Dermis blood vessel endothelial cell (primary cell): ENCODE measurements around the gene CD99. TPM values are rescaled to one million over a fixed set of nuclear protein-coding genes. Genes with fewer than 3 reads are reported as not detected.
A peak's percentile ranks its signal among the peaks of the same experiment; 100 is the strongest.
"Not testable (repeated sequence)": the region's sequence is repeated elsewhere in the genome, so short reads cannot be mapped to it uniquely, and the experiment has no call there.

ENCODE experiments used
- DNase-seq: peaks from one replicate; pipeline ENCODE4 v3.0.0; 2010
- total RNA-seq: library from RNA; depleted of rRNA; stranded (reverse); fragments of >200 nt; gene quantifications from 2 replicates; pipeline ENCODE4 v1.2.3, GENCODE V29; 2014

The CD99 gene
- total RNA-seq, 1 donor from 2014 or later, result 194 TPM

- DNase-seq, result no peak
Observed at GRCh38 chrX:2700405-2701320, 9.6 kb downstream of the CD99 start.

- no peak for DNase-seq
Observed at GRCh38 chrX:2701600-2701999, 10.5 kb downstream of the CD99 start.

DNA sequence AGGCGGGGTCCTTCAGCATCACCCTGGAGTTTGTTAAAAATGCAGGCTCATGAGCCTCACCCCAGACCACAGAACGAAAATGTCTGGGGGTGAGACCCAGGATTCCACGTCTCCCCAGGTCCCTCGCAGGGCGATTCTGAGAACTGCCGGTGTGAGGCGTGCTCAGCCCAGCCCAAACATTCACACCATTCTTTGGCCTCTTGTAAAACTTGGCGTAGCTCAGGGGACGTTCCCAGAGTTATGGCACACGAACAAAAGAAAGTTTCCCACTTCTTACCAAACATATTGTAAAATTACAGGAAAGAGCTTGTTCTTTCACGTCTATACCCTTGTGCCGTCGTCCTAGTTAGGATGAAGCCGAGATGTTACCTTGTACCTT lies 12.9 kb downstream of the CD99 start:
- peak; percentile 88 for DNase-seq

DNA sequence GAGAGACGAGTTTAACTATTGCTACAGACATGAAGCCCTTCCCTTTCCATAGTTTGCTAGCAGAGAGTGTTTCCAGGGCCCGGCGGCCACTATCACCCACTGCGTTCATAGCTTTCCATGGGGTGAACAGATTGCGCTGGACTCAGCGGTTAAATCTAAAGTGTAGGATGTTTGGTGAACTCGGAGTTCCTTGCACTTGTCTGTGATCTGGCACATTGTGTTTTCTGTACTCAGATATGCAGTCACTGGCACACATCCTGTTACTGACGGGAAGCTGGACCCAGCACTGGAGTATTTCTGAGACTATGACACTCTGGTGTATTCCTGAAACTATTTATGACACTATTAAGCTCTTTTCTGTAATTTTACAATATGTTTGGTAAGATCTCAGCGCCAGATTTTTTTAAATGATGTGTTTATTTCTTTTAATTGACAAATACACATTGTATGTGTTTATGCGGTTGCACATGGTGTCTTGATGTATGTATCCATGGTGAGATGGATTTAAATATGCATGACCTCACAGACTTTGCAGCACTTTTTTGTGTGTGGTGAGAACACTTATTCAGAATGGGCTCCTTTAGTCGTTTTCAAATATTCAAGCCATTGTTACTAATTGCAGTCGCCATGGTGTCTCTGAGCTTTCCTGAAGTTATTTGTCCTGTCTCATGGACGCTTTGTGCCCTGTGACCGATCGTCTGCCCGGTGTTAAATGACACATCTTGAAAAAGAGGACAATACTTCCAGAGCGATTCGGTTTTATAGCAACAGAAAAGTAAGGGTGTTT lies 14.1 kb downstream of the CD99 start:
- peak; percentile 78 for DNase-seq

DNA sequence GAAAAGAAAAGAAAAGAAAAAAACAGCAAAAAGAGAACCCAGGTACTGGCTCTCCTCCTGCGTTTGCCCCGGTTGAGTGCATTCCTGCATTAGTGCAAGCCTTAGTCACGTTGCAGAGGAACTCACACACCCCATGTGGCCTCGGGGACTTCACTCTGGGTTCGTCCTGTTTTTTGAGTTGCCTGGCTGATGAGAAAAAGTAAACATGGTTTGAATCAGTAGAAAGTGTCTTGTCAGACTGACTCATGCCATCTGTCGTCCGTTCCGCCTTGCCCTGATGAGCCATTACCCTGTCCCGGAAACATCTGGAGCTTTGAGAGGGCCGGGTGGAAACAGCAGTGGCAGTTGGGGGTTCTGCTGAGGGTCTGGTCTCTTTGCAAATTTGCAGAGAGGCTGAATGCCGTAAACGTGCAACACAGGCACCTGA lies 16.3 kb downstream of the CD99 start:
- peak; percentile 95 for DNase-seq

GRCh38 chrX:2708021-2708420 lies 16.9 kb downstream of the CD99 start:
- peak; percentile 34 for DNase-seq

DNA sequence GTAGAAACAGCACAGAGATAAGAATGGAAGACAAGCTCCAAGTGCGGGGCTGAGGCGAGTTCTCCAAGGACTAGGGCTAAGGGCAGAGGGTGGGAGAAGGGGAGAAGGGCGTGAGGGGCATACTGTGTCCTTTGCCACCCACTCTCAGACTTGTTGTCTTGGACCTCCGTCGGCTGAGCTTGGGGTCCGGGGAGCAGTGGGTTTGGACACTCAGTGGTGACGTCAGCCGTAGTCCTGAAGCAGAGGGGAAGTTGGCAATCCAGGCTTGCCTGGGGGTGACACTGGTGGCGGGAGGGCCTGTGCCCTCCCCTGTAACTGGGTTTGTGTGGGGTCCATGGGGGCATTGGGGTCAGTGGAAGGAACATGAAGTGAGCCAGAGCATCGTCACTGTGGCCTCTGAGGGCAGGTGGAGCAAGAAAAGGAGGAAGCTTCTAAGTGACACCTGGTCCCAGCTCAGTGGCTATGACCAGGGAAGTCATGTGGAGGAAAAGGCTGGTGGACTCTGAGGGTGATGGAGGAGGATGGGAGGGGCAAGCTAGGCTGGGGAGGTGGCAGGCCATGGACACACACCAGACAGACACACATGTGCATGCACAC lies 17.6 kb downstream of the CD99 start:
- DNase-seq, result no peak

- DNase-seq, result no peak
Observed at GRCh38 chrX:2709556-2709955, 18.5 kb downstream of the CD99 start.

- DNase-seq, result peak; percentile 93
Observed at GRCh38 chrX:2710041-2710840, 19.1 kb downstream of the CD99 start.

DNA sequence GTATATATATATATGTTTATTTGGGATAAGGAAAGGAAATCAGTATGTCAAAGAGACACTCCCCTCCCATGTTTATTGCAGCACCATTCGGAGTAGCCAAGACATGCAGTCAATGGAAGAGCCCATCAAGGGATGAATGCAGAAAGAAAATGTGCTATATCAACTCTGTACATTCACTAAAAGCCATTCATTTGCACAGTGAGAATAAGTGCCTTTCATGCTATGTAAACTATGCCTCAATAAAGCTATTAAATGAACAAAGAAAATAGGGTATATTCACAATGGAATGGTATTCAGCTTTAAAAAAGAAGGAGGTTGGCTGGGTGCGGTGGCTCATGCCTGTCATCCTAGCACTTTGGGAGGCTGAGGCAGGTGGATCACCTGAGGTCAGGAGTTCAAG lies 20.3 kb downstream of the CD99 start:
- no peak for DNase-seq

DNA sequence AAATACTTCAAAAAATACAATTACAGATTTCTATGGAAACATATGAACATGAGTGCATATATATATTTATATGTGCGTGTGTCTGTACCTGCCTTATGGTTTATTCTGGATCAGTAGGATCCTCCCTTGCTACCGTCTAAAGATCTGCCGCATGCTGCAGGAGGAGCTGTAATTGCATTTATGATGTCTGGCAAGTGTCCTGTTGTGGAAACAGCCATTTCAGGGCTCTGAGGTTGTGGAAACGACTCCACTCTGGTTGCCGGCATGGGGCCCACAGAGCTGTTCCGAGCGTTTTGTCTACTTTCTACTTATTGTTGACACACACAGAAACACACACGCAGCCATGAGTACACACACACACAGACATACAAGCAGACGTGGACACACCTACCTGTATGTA lies 21.3 kb downstream of the CD99 start:
- no peak for DNase-seq

GRCh38 chrX:2712890-2713840 lies 22.1 kb downstream of the CD99 start:
- peak; percentile 53 for DNase-seq

- DNase-seq, result peak; percentile 30
Observed at GRCh38 chrX:2714551-2714950, 23.5 kb downstream of the CD99 start.

GRCh38 chrX:2715066-2715600 lies 24.0 kb downstream of the CD99 start:
- no peak for DNase-seq

DNA sequence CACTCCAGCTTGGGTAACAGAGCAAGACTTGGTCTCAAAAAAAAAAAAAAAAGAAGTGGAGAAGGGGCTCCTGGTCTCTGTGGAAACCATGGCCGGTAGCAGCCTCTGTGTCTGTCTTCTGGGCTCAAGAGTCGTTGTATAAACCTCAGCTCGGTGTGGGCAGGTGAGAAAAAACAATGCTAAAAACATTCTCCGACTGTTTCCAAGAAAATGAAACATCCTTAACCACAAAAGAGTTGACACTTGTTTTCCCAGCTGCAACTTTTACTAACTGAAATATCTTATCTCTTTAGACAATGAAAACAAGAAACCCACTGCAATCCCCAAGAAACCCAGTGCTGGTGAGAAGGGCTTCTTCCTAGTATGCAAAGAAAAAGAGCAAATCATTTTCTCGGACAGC lies 26.2 kb downstream of the CD99 start:
- no peak for DNase-seq

DNA sequence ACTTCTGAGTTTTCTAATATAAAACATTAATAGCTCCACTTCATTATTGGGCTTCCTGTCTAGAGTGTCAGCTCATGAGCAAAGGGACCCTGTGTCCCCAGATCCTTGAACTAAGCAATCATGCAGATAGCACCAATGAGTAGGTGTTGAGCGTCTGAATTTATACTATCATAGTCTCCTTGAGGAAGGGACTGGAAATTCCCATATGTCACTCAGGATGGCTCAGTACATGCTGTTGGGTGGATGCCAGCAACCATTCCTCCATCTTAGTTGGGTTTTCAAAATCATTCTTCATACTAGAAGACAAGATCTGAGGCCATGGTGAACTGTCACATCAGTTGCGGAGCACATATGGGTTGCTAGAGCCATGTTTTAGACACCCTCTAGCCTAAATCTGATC lies 27.7 kb downstream of the CD99 start:
- DNase-seq, result no peak

- DNase-seq, result no peak
Observed at GRCh38 chrX:2719774-2720447, 28.8 kb downstream of the CD99 start.

GRCh38 chrX:2723286-2723879 lies 32.3 kb downstream of the CD99 start:
- no peak for DNase-seq

GRCh38 chrX:2727264-2727663 lies 36.2 kb downstream of the CD99 start:
- not testable (repeated sequence) for DNase-seq

DNA sequence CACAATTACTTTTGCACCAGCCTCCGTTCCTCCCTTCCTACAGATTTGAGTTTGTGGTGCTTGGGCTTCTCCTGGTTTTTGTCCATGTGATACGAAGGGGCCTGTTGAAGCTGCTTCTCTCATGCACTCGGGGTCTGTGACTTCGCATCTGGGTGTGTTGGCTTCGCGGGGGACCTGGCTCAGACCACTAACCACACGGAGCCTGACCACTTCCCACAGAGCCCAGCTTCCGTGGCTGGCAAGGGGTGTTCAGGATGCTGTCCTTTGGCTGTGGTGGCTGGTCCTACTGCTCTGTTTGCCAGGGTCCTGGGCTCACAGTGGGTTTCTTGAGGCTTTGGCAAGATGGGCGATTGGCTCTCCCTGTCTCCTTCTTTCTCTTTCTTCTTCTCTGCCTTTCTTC lies 41.0 kb downstream of the CD99 start:
- DNase-seq, result no peak
